Epidermal melanocyte (primary cell): ENCODE results near the gene TEPSIN.

Experiments used
- DNase-seq: peaks from one replicate; pipeline ENCODE4 v3.0.0; 2011; ENCODE audit warnings: low spot score; ENCODE audit not compliant: insufficient read length

TEPSIN gene

DNA sequence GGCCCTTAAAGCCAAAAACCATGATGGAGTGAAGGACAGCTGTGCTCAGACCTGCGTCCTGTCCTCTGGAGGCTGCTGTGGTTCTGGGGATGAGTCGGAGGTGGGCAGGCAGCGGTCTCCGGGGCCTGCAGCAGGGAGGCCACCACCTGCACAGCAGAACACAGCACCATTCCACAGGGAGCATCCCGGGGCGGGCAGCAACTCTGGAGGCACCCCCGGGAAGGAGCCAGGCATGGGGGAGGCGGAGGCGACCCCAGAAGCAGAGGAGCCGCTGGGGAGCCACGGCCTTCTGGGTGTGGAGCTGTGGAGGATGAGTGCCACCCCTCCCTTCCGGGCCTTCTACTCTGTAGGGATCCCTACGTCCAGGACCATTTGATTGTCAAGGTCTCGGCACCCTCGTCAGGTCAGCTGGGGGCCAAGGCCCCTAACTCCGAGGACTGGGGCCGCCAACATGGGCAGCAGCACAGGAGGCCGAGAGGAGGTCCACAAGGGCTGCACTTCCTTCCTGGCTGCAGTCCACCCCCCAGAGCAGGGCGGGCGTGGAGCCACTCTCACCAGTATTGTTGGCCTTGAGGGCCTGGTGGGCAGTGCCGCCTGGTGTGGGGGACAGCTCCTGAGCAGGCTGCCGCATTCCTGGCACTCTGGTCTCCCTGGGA, 39.9 kb downstream of the TEPSIN start:
- no peak for DNase-seq

DNA sequence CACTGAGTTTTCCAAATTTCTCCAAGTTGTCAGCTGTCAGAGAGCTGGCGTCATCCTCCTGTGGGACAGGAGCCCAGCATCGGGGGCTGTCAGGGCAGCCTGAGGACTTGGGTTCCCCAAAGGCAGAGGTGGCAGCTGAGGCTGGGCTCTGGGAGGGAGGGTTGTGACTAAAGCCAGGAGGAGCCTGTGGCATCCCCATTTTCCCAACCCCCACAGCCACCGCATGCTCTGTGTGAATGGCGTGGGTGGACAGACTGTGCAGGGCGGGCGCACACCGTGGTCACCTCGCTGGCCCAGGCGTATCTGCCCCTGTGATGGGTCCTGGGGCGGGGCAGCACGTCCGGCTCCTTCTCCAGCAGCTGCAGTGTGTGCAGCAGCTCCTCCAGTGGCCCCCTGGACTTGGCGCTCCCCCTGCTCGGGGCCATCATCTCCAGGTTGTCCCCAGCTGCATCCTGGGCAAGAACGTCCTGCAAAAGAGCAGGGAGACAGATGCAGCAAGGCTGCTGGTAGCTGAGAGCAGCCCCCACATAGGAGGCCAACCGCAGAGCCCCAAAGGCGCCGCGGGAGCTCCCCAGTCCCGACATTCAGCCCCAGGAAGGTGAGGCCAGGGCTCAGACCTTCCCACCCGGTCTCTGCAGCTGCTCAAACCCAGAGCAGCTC, 40.9 kb downstream of the TEPSIN start:
- DNase-seq = no peak

DNA sequence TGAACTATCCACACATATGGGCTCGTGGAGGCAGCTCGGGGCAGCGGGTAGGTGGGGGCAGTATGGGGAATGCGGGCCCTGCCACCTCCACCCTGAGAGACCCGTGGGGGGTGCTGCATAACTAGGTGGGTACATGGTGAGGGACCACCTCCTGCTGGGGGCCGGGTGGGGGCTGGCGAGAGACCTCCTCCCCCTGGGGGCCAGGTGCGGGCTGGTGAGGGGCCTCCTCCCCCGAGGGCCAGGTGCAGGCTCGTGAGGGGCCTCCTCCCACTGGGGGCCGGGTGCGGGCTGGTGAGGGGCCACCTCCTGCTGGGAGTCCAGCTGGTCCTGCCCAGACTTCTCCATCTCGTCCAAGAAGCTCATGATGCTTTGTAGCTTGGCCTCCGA, 41.5 kb downstream of the TEPSIN start:
- DNase-seq = no peak

DNA sequence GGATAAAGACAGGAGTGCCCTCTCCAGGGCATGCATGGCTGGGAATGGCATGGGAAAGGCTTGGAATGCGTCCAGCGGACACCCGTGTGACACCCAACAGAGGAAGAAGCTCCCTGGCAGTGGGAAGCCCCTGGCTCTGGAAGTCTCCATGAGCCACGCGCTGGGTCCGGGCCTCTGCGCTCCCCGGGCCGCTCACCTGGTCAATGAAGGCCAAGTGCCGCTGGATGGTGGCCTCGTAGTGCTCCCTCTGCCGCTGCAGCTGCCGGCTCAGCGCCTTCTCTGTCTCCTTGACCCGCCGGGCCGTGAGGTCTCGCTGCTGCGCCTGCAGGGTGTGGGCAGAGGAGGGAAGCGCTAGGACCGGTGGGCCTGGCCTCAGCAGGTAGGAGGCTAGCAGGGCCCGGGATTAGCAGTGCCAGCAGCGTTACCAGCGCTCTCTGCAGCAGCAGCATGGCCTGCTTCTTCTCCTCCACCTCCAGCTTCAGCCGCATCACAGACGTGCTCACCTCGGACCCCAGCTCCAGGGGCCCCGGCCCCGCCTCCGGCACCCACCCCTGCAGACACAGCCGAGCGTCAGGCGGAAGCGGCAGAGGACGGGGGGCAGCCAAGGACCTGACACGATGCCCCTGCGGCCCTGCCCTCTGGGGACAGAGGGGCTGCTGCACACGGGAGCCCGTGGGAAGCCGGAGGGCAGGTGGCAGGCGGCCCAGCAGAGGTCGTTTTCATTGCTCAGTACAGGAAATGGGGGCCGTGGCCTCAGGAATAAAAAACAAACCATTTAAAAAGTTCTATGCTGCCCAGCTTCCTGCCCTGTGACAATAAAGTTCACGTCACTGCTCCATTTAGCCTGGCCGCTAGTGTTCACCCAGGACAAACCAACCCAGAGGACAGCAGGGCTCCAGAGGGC, 42.1 kb downstream of the TEPSIN start:
- DNase-seq = no peak

DNA sequence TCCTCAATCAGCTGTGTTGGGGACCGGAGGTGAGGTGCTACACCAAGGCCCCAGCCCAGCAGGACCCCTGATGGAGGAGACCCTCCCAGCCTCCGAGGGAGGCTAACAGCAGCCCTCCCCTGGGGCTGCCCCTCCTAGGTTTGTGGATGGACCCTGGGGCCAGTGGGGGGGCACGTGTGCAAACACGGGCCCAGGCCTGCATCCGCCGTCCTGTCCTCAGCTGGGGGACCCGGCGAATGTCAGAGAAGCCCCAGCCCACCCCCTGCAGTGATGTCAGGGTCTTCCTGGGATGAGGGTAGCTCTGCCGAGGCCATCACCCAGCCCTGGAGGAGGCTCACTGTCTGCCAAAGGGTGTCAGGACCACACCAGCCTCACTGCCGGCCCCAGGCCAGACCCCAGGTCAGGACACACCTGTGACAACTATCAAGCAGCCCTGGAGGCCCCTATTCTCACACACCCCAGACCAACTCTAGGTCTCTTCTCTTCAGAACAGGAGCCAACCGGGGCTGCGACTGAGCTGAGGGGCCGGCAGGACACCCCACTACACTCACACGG, 42.8 kb downstream of the TEPSIN start:
- no peak for DNase-seq

DNA sequence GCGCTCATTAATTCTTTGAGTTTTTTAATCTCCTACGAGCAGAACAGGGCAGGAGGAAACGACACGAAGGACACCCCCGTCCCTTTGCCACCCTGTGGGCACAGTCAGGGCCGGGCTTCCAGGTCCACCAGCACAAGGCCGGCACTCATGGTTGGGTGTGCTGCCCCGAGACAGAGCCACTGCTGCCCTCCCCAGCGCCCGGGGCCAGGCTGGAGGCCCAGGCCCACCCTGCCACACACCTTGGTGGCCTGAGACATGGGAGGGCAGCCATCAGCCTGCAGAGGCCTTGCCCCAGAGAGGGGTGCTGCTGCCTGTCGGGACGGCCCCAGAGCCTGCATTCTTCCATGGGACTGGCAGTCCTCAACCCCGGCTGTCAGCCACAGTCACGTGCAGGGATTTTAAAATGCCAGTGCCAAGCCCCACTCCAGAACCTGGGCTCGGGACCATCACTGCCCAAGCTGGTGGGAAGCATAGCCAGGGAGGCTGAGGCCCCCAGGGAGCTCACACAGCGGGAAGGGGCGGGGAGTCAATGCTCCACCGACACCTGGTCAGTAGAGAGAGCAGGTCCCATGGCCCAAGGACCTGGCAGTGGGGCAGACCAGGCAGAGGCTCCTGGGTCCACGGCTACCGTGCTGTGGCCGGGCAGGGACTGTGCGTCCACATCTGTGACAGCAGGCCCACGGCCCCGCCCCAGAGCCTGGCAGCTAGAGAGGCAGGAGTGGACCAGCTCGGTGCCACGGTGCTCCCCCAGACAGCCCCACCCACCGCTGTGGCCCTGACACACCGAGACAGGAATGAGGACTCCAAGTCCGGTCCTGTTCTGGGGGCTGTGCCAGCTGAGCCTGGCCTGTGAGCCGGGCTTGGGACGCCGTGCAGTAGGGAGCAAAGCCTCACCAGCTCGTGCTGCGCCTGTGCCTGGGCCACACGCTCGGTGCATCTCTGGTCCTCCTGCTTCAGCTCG, 43.6 kb downstream of the TEPSIN start:
- no peak for DNase-seq

DNA sequence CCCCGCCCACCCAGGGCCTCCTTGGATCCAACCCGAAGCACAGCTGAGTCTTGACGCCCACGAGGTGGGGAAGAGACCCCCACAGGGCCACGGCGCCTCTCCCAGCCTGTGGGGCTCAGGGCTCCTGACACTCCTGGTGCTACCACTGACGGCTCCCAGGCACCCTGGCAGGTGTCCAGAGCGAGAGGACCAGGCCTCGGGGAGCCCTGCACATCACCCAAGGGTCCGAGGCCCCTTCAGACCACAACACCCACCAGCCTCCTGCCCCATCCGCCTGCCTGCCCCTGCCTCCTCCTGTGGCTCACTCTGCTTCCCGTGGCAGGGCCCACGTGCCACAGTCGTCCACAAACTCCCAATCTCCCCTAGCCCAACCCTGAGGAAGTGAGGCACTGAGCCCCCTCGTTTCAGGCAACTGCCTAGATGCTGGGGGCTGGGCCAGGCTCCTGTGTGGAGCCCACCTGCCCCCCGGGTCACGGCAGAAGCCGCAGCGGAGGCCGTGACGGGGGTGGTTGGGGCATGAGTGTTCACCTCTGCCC, 44.6 kb downstream of the TEPSIN start:
- DNase-seq = no peak

DNA sequence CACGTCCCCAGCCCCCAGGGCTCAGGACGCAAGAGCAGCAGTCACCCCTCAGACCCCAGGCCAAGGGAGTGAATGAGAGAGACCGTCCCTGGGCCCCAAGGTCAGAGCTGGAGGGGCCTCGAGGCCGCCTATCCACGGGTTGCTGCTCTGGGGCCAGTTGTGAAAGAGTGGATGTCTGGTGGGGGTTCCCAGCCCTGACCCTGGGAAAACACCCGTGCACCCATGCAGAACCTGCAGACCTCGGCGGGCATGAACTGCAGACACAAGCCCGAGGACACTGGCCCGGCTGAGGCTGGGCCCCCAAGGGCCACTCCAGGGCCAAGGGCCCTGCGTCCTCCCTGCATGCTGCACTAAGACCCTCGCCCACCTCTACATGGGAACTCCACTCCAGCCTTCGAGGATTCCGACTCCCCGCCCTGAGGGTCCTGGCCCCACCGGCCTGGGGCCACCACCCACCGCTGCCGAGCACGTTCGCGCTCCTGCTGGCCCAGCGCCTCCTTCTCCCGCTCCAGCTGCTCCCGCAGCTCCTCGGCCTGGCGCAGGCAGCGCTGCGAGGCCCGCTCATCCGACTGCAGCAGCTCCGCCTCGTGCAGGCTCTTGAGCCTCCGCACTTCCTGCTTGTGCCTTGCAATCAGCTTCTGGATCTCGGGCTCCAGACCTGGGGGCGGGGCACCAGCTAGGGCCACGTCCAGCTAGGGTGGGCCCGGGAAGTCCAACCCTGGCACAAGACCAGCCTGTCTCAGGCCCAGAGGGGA, 45.2 kb downstream of the TEPSIN start:
- DNase-seq = no peak

DNA sequence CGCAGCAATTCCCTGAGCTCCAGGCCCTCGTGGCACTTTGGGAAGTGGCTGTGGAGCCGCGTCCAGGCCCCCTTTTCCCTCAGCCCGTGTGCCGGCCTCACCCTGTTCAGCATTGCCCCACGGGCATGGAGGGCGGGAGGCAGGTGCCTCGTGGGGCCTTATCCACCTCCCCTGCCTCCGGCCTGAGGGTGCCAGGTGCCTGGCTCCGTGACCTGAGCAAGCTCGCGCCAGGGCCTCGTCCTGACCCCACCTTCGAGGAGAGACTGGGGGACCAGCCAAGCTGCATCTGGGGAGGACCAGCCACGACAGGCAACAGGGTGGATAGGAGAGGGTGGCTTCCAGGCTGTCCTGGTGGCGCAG, 45.8 kb downstream of the TEPSIN start:
- DNase-seq = no peak

DNA sequence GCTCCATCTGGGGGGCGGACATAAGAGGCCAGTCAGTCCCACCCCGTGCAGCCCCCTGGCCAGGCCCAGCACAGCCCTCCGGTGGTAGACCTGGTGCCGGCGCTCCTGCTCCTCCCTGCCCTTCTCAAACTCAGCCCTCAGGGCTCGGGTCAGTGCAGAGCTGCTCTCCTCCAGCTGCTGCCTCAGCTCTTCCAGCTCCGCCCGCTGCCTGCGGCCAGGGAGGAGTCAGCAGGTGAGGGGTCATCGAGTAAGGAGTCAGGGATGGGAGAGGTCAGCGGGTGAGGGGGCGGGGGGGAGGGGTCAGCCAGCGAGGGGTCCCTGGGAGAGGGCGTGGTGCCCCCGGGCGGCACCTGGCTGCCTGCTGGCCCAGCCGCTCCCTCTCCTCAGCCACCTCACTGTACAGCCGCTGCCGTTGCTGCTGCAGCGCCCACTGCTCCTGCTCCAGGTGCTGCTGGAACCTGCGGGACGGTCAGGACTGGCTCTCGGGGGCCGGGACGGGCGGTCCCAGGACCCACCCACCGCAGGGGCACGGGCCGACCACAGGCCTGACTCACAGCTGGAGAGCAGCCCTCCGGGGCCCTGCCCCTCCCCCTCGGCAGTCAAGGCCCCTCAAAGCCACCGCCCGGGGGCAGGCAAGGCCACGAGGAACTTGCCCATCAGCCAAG, 46.3 kb downstream of the TEPSIN start:
- no peak for DNase-seq

DNA sequence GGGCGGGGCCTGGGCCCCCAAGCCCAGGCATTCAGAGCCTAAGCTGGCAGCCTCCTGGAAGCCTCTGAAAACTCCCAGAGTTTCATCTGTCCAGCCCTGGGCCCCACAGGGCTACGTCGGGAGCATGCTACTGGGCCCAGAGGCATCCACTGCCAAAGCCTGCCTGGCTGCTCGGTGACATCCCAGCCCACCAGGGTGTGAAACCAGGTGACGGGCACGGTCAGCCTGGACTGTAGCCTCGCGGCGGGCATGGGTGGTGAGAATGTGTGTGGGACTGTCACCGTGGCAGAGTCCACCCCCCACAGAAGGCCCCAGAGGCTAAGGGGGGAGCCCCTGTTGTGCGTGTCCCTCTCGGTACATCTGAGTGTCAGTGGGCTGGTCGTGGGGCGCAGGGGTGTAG, 47.2 kb downstream of the TEPSIN start:
- DNase-seq = no peak

DNA sequence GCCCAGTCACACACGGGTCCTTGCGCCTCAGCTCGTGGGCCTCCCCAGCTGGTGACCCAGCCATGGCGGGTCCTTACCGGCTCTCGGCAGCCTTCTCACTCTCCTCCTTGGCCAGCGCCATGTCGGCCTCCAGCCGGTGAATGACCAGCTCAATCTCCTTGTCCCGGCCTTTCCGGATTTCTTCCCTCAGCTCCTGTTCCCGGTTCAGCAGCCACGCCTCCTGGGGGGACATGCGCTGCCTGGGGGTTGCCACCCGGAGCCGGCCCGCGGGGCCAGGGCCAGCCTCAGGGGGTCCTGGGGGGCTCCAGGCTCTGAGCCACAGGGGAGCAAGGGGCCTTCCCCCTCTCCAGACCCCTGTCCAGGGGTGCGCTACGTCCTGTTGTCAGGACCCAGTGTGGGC, 47.7 kb downstream of the TEPSIN start:
- no peak for DNase-seq

DNA sequence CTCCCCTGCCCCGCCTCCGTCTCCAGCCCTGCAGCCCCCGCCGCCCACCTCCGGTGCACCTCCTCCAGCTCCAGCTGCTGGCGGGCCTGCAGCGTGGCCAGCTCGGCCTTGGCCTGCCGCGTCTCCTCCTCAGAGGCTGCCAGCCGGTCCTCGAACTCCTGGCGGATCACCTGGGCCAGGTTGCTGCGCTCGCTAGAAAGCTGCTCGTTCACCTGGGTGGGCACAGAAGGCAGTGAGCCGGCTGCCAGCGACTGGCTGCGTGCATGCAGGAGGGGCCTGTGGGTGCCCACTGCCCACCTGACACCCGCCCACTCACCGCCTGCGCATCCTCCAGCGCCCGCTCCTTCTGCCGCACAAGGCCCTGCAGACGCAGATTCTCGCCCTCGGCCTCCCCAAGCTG, 48.3 kb downstream of the TEPSIN start:
- DNase-seq = no peak

DNA sequence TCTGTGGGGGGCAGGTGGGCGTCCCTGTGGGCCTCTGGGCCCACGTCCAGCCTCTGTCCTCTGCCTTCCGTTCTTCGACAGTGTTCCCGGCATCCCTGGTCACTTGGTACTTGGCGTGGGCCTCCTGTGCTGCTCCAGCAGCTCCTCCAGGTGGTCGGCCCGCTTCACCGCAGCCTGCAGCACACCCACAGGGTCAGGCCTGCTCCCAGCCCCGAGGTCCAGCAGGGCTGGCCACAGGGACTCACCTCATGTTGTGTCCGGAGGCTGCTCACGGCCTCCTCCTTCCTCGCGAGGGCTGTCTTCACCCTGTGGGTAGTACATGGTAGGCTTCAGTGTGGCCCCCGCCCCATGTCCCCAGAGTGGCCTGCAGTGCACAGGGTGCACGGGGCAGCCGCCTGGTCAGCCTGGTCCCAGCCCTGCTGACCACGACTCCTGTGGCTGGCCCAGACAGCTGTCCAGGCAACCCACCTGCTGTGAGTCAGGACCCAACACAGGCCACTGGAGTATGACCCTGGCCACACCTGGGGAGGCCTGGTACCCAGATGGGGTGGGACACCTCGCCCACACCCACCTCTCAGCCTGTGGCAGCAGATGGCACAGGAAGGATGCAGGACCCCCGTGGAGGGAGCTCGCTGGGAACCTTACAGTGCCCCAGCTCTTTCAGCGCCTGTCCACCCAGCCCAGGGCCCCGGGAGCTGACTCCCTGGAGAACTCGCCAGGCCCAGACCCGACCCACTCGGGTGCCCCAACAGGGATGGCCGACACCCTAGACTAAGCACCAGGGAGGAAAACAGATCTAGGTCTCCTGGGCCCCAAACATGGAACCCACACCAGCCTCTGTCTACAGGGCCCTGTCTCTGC, 49.0 kb downstream of the TEPSIN start:
- DNase-seq = no peak

DNA sequence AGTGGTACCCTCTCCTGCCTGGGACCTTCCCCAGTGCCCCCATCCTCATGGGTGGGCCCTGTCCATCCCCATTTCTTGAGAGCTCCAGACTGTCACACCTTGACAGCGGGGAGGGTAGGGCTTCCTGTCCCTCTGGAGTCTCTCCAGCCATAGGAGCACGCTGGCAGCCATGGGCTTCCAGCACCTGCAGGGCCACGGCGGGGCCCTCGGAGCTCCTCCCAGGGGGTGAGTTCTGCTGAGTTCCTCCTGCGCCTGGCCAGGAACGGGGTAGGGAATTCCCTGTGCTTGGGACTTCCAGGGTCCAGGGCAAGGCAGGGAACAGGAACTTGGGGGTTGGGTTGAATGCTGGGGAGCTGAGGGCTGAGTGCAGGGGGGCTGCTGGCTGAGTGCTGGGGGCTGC, 49.8 kb downstream of the TEPSIN start:
- DNase-seq = no peak

DNA sequence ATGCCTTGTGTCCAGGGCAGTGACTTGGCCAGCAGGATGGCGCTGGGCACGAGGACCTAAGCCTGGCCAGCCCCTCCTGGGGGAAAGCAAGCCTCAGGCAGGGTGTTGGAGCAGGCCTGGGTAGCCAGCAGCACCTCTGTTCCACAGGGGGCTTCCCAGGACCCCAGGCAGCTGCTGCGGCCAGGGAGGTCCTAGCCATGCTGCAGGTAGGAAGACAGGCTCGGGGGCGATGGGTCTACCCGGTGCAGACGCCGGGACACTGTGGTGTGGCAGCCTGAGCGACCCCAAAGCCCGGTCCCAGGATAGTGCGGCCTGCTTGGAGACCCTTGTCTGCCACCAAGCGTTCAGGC, 50.4 kb downstream of the TEPSIN start:
- no peak for DNase-seq

DNA sequence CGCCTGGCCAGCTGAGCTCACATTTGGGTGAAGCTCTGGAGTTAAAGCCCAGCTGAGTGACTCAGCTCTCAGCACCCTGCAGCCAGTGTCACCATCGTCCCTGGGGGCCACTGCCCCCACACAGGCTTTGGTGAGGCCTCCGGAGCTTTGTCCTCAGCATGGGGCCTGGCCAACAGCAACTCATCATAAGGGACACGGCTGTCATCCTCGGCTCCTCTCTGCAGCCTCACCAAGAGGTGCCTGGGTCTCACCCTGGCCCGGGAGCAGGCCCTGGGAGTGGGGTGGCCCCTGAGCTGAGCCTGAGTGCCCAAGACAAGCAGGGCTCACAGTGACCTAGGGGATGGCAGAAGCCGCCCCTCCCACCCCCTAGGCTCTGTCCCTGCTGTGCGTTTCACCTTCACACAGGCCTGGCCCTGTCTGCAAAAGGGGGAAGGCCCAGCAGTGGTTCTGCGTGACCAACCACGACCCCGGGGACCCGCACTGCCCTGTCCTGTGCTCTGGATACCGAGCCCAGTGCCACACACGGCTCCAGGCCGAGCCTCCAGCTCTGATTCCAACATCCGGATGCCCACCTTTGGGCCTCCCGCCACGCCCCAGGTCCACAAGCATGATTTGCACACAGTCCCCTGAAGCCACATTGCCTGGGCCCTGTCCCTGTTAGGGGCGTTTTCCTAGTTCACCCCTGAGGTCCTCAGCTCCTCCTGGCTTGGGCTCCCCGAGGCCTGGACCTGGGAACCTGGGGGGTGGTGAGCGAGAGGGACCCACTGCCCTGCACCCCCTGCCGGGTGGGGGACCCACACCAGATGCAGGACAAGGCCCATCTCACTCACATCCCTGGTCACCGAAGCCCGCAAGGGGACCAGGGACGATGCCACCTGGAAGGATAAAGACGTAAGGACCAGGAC, 51.0 kb downstream of the TEPSIN start:
- DNase-seq = no peak

DNA sequence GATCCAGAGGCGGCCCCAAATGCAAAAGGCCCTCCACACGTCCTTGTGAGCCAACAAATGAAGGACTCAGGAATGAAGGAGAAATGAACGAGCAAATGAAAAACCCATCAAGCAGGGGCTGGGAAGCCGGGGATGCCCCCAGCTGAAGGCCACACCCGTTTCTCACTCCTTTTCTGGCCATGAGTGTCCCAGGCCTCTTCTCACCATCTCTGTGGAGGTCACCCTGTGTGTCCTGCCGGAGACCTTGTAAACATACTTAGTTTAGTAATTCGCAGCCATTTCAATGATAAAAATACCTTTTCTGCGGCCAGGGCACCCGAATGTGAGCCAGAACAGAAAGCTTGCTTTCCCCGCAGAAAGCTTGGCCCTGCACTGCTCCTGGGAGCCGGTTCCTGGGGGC, 51.7 kb downstream of the TEPSIN start:
- DNase-seq = no peak
